Skeletal muscle satellite cell (primary cell): ENCODE measurements around the gene CSTPP1. TPM values are rescaled to one million over a fixed set of nuclear protein-coding genes. Genes with fewer than 3 reads are reported as not detected.
A peak's percentile ranks its signal among the peaks of the same experiment; 100 is the strongest.

Experiments
- H3K27me3 ChIP-seq: 2 replicates; pipeline ENCODE4 v1.7.0; 2013; ENCODE audit warnings: low read length; ENCODE audit not compliant: control insufficient read depth, insufficient read depth
- H3K36me3 ChIP-seq: 2 replicates; pipeline ENCODE4 v1.7.0; 2013; ENCODE audit warnings: mild to moderate bottlenecking, control low read depth, low read length; ENCODE audit not compliant: insufficient read depth
- H3K4me1 ChIP-seq: 2 replicates; pipeline ENCODE4 v1.7.0; 2013; ENCODE audit warnings: low read length; ENCODE audit not compliant: control insufficient read depth, insufficient read depth
- H3K4me2 ChIP-seq: 2 replicates; pipeline ENCODE4 v1.7.0; 2013; ENCODE audit warnings: mild to moderate bottlenecking, low read length
- H3K4me3 ChIP-seq: 2 replicates; pipeline ENCODE4 v1.7.0; 2013; ENCODE audit warnings: low read length
- H3K9ac ChIP-seq: 2 replicates; pipeline ENCODE4 v1.7.0; 2013; ENCODE audit warnings: mild to moderate bottlenecking, low read depth, low read length, moderate library complexity
- H3K9me3 ChIP-seq: replicated peaks from 2 replicates; pipeline ENCODE4 v1.7.0; 2013; ENCODE audit warnings: mild to moderate bottlenecking, control low read depth, low read length
- total RNA-seq: library from RNA; depleted of rRNA; stranded (reverse); fragments of >200 nt; gene quantifications from 2 replicates; pipeline ENCODE4 v1.2.3, GENCODE V29; 2012; rRNA removed

Gene CSTPP1, protein sequence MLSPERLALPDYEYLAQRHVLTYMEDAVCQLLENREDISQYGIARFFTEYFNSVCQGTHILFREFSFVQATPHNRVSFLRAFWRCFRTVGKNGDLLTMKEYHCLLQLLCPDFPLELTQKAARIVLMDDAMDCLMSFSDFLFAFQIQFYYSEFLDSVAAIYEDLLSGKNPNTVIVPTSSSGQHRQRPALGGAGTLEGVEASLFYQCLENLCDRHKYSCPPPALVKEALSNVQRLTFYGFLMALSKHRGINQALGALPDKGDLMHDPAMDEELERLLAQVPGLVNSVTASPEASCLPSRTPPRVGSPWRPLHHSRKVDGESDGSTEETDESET
- total RNA-seq, result 17.0 and 19.7 TPM in 2 replicates

DNA sequence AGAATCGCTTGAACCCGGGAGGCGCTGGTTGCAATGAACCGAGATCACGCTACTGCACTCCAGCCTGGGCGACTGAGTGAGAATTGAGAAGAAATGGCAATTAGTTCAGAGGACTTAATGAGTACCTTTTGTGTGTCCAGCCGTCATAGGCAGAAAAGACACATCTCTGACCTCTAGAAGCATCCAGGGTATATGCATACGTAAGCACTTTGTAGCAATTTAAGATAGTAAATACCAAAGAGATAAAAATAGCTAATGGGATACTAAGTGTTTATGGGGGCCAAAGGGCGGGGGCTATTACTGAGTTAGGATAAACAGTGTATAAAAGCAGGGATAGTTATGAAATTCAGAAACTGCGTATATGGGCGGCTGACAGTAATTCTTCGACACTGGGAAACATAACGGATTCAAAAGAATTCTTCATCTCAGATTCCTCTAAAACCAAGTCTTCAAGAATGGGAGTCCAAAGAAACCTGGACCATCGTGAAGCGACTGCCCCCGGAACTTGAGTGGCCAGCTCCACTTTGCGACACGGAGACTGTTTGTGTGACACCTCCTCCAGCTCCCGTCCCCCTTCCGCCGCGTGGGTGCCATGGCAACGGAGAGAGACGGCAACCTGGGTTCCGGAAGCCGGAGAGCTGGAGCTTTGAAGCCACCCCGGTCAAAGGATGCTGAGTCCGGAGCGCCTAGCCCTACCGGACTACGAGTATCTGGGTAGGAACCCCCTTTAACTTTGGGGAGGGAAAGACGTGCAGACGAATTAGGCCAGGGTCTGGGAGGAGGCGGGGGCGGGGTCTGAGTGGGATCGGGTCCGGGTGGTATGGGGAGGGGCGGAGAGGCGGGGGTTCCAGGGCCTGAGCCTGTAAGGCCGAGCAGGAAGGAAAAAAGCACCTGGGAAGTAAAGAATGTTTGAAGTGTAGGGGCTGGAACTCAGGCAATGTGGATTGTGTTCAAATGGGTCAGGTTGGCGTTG, at the start of gene CSTPP1:
Gene CSTPP1 (plus strand): TSS at position 624 of the 973 bp plus-strand sequence. CDS start 45 bp downstream, at position 669.
- Histone ChIP-seq H3K4me1 (peaks cover 8% of the 10 kb centered on the region), H3K9ac (peak within 1 kb of the TSS; percentile 66), H3K4me3 (peak within 1 kb of the TSS; percentile 83), H3K4me2 (peak within 1 kb of the TSS; percentile 85), H3K27me3 (no peaks in the 10 kb centered on the region), H3K36me3 (no peaks in the 10 kb centered on the region), H3K9me3 (no peaks in the 10 kb centered on the region)

DNA sequence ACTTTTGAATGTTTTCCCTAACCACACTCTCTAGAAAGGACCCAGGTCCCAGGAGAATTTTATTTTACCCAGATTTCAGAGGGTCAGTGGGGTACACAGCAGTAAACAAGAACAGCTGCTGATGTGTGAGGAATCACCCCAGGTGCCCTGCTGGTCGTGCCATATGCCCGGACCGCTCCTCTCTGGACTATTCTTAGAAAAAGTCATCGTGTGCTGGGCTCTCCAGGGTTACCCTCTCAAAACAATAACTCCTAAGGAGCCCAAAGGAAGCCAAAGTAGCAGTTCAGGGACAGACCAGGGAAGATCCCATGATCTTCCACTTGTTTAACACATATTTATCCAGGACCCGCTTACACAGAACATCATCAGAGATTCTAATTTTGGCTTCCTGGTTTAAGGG, 47.9 kb upstream of the CSTPP1 start:
- Histone ChIP-seq H3K9me3 (no peaks in the 10 kb centered on the region), H3K4me1 (no peaks in the 10 kb centered on the region), H3K4me3 (no peak overlapping the region), H3K36me3 (no peaks in the 10 kb centered on the region), H3K9ac (no peak overlapping the region), H3K27me3 (no peaks in the 10 kb centered on the region), H3K4me2 (no peak overlapping the region)

DNA sequence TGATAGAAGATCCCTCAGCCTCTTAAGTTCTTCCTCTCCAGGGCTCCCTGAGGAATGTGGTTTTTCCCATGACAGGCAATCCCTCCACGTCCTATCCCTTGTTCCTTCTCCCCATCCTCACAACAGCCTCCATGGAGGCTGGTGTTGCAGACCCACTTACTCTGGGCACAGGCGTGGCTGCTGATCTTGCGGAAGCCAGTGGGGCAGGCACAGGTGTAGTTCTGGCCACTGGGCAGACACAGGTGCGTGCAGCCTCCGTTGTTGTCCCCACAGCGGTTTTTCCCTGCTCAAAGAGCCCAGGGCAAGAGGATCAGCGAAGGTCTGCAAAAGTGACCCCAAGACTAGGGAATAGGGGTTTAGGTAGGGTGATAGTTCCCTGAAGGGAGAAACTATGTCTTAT, 47.3 kb upstream of the CSTPP1 start:
- Histone ChIP-seq H3K4me3 (no peak overlapping the region), H3K9ac (no peak overlapping the region), H3K9me3 (no peaks in the 10 kb centered on the region), H3K27me3 (no peaks in the 10 kb centered on the region), H3K4me2 (no peak overlapping the region), H3K36me3 (no peaks in the 10 kb centered on the region), H3K4me1 (no peaks in the 10 kb centered on the region)

DNA sequence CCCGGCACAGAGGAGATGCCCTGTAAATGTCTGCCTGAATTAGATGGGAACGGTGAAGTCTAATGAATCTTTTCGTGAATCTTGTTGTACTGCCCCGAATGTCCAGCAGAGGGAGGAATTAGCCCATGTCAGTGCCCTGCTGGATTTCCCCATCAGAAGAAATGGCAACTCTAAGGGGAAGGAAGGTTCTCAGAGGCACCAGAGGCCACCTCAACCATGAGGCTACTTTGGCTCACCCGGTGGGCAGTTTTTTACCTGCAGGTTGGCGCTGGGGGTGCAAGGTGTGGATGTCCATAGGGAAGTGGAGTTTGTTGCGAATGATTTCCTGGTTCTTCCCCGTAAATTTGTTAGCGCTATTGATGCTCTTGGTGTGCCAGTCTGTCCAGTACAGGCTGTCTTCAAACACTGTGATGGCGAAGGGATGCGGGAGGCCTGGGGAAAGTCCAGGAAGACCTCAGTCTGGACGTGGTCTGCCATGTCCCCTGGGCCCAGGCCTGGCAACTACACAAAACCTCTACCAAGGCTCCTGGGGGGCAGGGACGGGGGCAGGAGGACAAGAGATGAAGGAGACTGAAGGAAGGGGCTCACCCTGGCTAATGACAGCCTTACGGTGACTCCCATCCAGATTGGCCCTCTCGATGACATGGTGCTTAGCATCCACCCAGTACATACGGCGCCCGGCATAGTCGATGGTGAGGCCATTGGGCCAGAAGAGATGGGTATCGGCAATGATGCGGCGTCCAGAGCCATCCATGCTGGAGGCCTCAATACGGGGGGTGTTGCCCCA, 46.7 kb upstream of the CSTPP1 start:
- Histone ChIP-seq H3K4me1 (no peaks in the 10 kb centered on the region), H3K36me3 (no peaks in the 10 kb centered on the region)

DNA sequence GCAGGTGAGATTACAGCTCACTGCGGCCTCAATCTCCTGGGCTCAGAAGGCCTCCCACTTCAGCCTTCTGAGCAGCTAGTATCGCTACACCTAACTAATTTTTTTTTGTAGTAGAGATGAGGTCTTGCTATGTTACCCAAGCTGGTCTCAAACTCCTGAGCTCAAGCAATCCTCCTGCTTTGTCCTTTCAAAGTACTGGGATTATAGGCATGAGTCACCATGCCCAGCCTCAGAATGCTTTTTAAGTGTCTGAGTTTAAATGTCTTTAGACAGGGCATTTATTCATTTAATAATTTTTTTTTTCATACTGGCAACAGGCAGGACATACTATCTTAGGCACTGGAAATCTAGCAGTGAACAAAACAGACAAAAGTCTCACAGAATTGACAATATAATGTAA, 45.9 kb upstream of the CSTPP1 start:
- H3K36me3 ChIP-seq, result no peaks in the 10 kb centered on the region

More for the DNA sequence above, 46.7 kb upstream of the CSTPP1 start:
- H3K4me2 ChIP-seq, result no peak overlapping the region
- H3K27me3 ChIP-seq, result no peaks in the 10 kb centered on the region
- H3K4me3 ChIP-seq, result no peak overlapping the region
- H3K9me3 ChIP-seq, result no peaks in the 10 kb centered on the region
- no peak overlapping the region for H3K9ac ChIP-seq

DNA sequence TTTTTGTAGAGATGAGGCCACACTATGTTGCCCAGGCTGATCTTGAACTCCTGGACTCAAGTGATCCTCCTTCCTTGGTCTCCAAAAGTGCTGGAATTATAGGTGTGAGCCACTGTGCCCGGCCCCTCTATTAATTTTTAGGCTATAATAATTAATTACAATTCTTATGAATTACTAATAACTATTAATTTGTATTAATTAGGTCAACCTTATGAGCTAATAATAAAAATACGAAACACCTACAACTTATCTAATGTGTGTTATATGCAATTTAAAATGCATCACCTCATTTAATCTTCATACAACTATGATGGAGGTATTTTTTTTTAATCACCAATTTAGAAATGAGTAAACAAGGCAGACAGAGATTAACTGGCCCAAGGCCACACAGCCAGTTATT, 44.5 kb upstream of the CSTPP1 start:
- Histone ChIP-seq H3K9ac (no peak overlapping the region), H3K36me3 (no peaks in the 10 kb centered on the region), H3K9me3 (no peaks in the 10 kb centered on the region), H3K4me2 (no peak overlapping the region), H3K4me3 (no peak overlapping the region), H3K27me3 (no peaks in the 10 kb centered on the region), H3K4me1 (peaks cover 10% of the 10 kb centered on the region)

More for the DNA sequence above, 45.9 kb upstream of the CSTPP1 start:
- no peak overlapping the region for H3K4me2 ChIP-seq
- H3K4me3 ChIP-seq, result no peak overlapping the region
- H3K9me3 ChIP-seq, result no peaks in the 10 kb centered on the region
- no peaks in the 10 kb centered on the region for H3K27me3 ChIP-seq
- no peak overlapping the region for H3K9ac ChIP-seq
- H3K4me1 ChIP-seq, result peaks cover 2% of the 10 kb centered on the region

DNA sequence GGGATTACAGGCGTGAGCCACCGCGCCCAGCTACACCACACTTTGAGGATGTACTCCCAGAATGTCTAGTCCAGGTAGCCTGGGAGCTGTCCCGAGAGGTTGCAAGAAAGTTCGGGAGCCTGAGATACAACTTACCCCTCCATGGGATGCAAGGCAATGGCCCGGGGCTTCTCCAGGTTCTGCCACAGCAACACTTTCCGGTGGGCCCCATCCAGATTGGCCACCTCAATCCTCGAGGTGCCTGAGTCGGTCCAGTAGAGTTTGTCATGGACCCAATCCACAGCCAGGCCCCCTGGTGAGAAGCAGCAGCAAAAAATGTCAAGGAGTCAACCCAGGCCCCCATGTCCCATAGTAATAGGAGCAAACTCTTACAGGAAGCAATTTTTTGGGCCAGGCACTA, 43.7 kb upstream of the CSTPP1 start:
- Histone ChIP-seq H3K27me3 (no peaks in the 10 kb centered on the region), H3K4me2 (no peak overlapping the region), H3K4me3 (no peak overlapping the region), H3K9ac (no peak overlapping the region), H3K9me3 (no peaks in the 10 kb centered on the region), H3K4me1 (peaks cover 10% of the 10 kb centered on the region), H3K36me3 (no peaks in the 10 kb centered on the region)

DNA sequence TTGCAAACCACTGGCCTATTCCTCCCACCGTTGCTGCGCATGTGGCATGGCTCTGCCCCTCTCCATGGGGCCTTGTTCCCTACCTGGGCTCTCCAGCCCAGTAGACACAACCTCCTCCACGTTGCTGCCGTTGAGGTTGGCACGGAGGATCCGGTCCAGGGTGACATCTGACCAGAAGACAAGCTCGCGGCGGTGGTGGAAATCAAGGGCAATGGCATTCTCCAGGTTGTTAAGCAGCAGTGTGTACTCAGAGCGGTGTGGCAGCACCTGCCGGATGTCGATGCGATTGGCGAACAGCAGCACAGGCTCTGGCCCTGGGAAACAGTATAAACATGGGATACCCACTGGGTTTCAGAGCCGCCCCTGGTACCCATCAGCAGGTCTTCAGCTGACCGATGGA, 42.1 kb upstream of the CSTPP1 start:
- Histone ChIP-seq H3K4me3 (no peak overlapping the region), H3K9ac (no peak overlapping the region), H3K4me1 (peaks cover 10% of the 10 kb centered on the region), H3K4me2 (no peak overlapping the region), H3K27me3 (no peaks in the 10 kb centered on the region), H3K36me3 (no peaks in the 10 kb centered on the region), H3K9me3 (no peaks in the 10 kb centered on the region)

DNA sequence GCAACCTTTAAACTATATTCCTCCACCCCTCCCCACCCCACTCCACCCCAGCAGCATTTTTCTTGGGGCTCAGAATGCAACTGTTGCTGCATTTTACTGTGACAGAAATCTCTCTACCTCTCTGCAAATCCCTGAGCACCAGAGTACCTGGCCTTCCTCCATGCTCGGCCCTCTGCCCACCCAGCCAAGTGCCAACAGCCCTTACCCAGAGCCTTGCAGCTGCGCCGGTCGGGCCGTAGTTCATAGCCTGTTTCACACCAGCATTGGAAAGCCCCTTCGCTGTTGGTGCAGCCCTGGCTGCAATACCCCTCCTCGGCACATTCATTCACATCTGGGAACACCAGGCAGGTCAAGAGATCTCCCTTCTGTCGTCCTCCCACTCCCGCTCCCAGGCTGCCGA, 41.6 kb upstream of the CSTPP1 start:
- Histone ChIP-seq H3K9me3 (no peaks in the 10 kb centered on the region), H3K27me3 (no peaks in the 10 kb centered on the region), H3K4me1 (peaks cover 10% of the 10 kb centered on the region), H3K9ac (no peak overlapping the region), H3K4me3 (no peak overlapping the region), H3K36me3 (no peaks in the 10 kb centered on the region), H3K4me2 (no peak overlapping the region)

DNA sequence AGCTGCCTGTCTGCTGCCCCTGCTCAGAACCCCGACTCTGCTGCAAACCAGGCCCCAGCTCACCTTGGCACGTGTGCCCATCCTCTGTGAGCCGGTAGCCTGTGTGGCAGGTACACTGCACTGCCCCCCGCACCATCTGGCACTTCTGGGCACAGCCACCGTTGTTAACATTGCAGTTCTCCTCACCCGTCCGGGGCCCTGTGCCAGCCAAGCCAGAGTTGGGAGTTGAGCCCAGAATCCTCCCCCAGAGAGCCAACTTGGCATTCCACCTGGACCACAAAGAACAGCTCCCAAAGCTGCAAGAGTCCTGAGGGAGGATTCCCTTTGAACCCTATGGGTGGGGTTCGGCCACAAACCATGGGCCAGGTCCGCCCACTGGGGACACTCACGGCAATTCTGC, 40.7 kb upstream of the CSTPP1 start:
- no peak overlapping the region for H3K9ac ChIP-seq
- peaks cover 10% of the 10 kb centered on the region for H3K4me1 ChIP-seq
- H3K4me2 ChIP-seq, result no peak overlapping the region
- no peaks in the 10 kb centered on the region for H3K9me3 ChIP-seq
- no peaks in the 10 kb centered on the region for H3K27me3 ChIP-seq
- no peak overlapping the region for H3K4me3 ChIP-seq
- no peaks in the 10 kb centered on the region for H3K36me3 ChIP-seq
